GM12878 (cell line): Measurements from ENCODE around the gene DDX23. TPM values are rescaled to one million over a fixed set of nuclear protein-coding genes. Genes with fewer than 3 reads are reported as not detected.

Experiments used
- ATAC-seq: fragments of 200-7000 bp; cut with Tn5 transposase; 3 replicates; pipeline ENCODE4 v1.9.1; 2020; ENCODE audit warnings: mild to moderate bottlenecking, moderate library complexity
- BruUV-seq: library from RNA; stranded (reverse); fragments of 400-500 nt; replicated peaks from 2 replicates; lab custom pipeline; 2021; lab: Mats Ljungman, UMichigan
- CTCF ChIA-PET: fragments of 300-600 bp; sonication (Branson Sonifier 250); formaldehyde crosslinking; extraction: SDS; loops from one replicate; lab custom pipeline; 2021; ENCODE audit warnings: inconsistent platforms; lab: Yijun Ruan, JAX
- POLR2A ChIA-PET: fragments of 350-600 bp; formaldehyde crosslinking; extraction: SDS; loops from one replicate; lab custom pipeline; 2021; ENCODE audit warnings: inconsistent platforms; lab: Charles Lee
- RAD21 ChIA-PET: fragments of 300-600 bp; sonication (Branson Sonifier 250); formaldehyde crosslinking; loops from one replicate; lab custom pipeline; 2023; ENCODE audit warnings: antibody characterized with exemption; ENCODE audit not compliant: unreplicated experiment; lab: Charles Lee
- SMC1A ChIA-PET: fragments of 300-600 bp; sonication (Branson Sonifier 250); formaldehyde crosslinking; loops from one replicate; lab custom pipeline; 2023; ENCODE audit not compliant: unreplicated experiment, uncharacterized antibody; lab: Charles Lee
- DNase-seq: peaks from one replicate; pipeline ENCODE4 v3.0.0-alpha.2; 2011; ENCODE audit warnings: low read depth, low spot score
- FAIRE-seq: peaks from 3 replicates; lab custom pipeline; 2011; peaks lifted over from hg19 to GRCh38; lab: Jason Lieb, UNC
- H2AFZ ChIP-seq: 2 replicates; pipeline ENCODE4 v1.6.0; 2011; ENCODE audit warnings: low read depth, low read length, control low read depth; ENCODE audit not compliant: control insufficient read depth
- H3K27ac ChIP-seq: 2 replicates; pipeline ENCODE4 v1.5.1; 2011; ENCODE audit warnings: control low read depth; ENCODE audit not compliant: control insufficient read depth, insufficient read depth
- H3K27me3 ChIP-seq, 2 experiments: replicated peaks in 1 of 2; 2 replicates each; pipeline versions ENCODE4 v1.6.0 to v1.6.1; 2011; ENCODE audit warnings: low read length in 1 of 2; ENCODE audit not compliant: control insufficient read depth in 2 of 2, insufficient read depth in 2 of 2
- H3K36me3 ChIP-seq, 2 experiments: 2 replicates each; pipeline ENCODE4 v1.5.1; 2011; ENCODE audit warnings: low read length in 1 of 2; ENCODE audit not compliant: control insufficient read depth in 2 of 2, insufficient read depth in 2 of 2
- H3K4me1 ChIP-seq: 2 replicates; pipeline ENCODE4 v1.6.1; 2011; ENCODE audit warnings: mild to moderate bottlenecking, low read length, moderate library complexity, mixed read lengths; ENCODE audit not compliant: control insufficient read depth, insufficient read depth
- H3K4me2 ChIP-seq: 2 replicates; pipeline ENCODE4 v1.6.0; 2011; ENCODE audit warnings: control low read depth; ENCODE audit not compliant: control insufficient read depth, insufficient read depth
- H3K4me3 ChIP-seq: fragments of 200-600 bp; sonication (generic); 2 replicates; pipeline ENCODE4 v1.5.1; 2016
- H3K79me2 ChIP-seq: 2 replicates; pipeline ENCODE4 v1.6.0; 2011; ENCODE audit warnings: low read length; ENCODE audit not compliant: control insufficient read depth, insufficient read depth
- H3K9ac ChIP-seq: 2 replicates; pipeline ENCODE4 v1.8.0; 2011; ENCODE audit warnings: low read length, control low read depth, mixed read lengths; ENCODE audit not compliant: control insufficient read depth, insufficient read depth
- H3K9me3 ChIP-seq: replicated peaks from 3 replicates; pipeline ENCODE4 v1.5.1; 2011; ENCODE audit warnings: mild to moderate bottlenecking, low read length; ENCODE audit not compliant: control insufficient read depth, insufficient read depth
- H4K20me1 ChIP-seq: 2 replicates; pipeline ENCODE4 v1.6.0; 2011; ENCODE audit not compliant: control insufficient read depth, insufficient read depth
- ATF7 ChIP-seq: fragments of 450-650 bp; IDR thresholded peaks from 2 replicates; pipeline ENCODE4 v1.6.1; 2016; ENCODE audit warnings: low read depth, mild to moderate bottlenecking
- CBX3 ChIP-seq: fragments of 200-600 bp; sonication (generic); IDR thresholded peaks from 2 replicates; pipeline ENCODE4 v1.6.1; 2016; ENCODE audit warnings: low read depth, borderline replicate concordance
- ELK1 ChIP-seq: IDR thresholded peaks from 2 replicates; pipeline ENCODE4 v1.6.1; 2012; ENCODE audit warnings: low read depth, low read length, improper control_type of control experiment
- HCFC1 ChIP-seq: fragments of 150-350 bp; IDR thresholded peaks from 2 replicates; pipeline ENCODE4 v1.6.1; 2014; ENCODE audit warnings: low read length
- HDAC2 ChIP-seq: fragments of 200-600 bp; sonication (generic); IDR thresholded peaks from 2 replicates; pipeline ENCODE4 v1.6.1; 2017
- HDGF ChIP-seq: fragments of 450-650 bp; IDR thresholded peaks from 2 replicates; pipeline ENCODE4 v1.6.1; 2016; ENCODE audit warnings: antibody characterized with exemption
- MXI1 ChIP-seq: fragments of 150-350 bp; IDR thresholded peaks from 2 replicates; pipeline ENCODE4 v1.6.1; 2011; ENCODE audit warnings: low read depth, mild to moderate bottlenecking, inconsistent platforms, low read length, improper control_type of control experiment
- NFXL1 ChIP-seq: fragments of 450-650 bp; IDR thresholded peaks from 2 replicates; pipeline ENCODE4 v1.6.1; 2017; ENCODE audit warnings: antibody characterized with exemption, mild to moderate bottlenecking, borderline replicate concordance
- NRF1 ChIP-seq: conservative IDR thresholded peaks from 2 replicates; pipeline ENCODE4 v1.6.1; 2011; ENCODE audit warnings: mild to moderate bottlenecking, low read depth, low read length, improper control_type of control experiment
- SMARCA5 ChIP-seq: fragments of 450-650 bp; IDR thresholded peaks from 2 replicates; pipeline ENCODE4 v1.6.1; 2017; ENCODE audit warnings: mild to moderate bottlenecking
- WGBS: methylation state at CpG from one replicate; pipeline ENCODE4 v1.1.6; 2016; ENCODE audit warnings: low lambda C conversion rate; ENCODE audit not compliant: insufficient replicate concordance, insufficient coverage; ENCODE audit errors: missing lambda C conversion rate; 5-methylcytosine and 5-hydroxymethylcytosine counted together
- in situ Hi-C: fragments of 300-500 bp; cut with MboI; formaldehyde crosslinking; loops from 9 replicates; pipeline ENCODE4 v1.14.3; 2018; ENCODE audit warnings: mixed read lengths
- intact Hi-C: fragments of 100-400 bp; cut with micrococcal nuclease; formaldehyde crosslinking; loops from one replicate; pipeline ENCODE4 v1.14.2; 2022; ENCODE audit not compliant: unreplicated experiment
- polyA plus RNA-seq, 11 experiments: library from polyadenylated mRNA; depleted of rRNA in 4 of 11; unstranded in 6 of 11; stranded (reverse) in 5 of 11; fragments of >200 nt; fragmentation: Nextera tagmentation in 4 of 11; fragmentation: Illumina TruSeq in 1 of 11; extraction: Ambion mirVana in 4 of 11; extraction: Trizol in 1 of 11; gene quantifications; 1 replicate in 1 of 11; 2 replicates in 10 of 11; pipeline versions ENCODE4 v1.2.1 to v1.2.3, GENCODE V29; 2011 to 2016; ENCODE audit warnings: inconsistent platforms in 2 of 11, missing spikeins in 2 of 11, low read depth in 1 of 11
- total RNA-seq, 4 experiments: library from RNA; depleted of rRNA in 3 of 4; stranded (reverse); fragments of >200 nt in 3 of 4; fragmentation: Illumina TruSeq in 1 of 4; extraction: Trizol in 1 of 4; gene quantifications; 2 replicates each; pipeline versions ENCODE4 v1.2.1 to v1.2.3, GENCODE V29; 2013 to 2021
- TF ChIP-seq, protein P1 (sequence below): fragments of 450-650 bp; IDR thresholded peaks from 2 replicates; pipeline ENCODE4 v1.6.1; 2016; ENCODE audit warnings: mild to moderate bottlenecking
- TF ChIP-seq, protein P2 (sequence below): fragments of 150-350 bp; IDR thresholded peaks from 2 replicates; pipeline ENCODE4 v1.6.1; 2014; ENCODE audit warnings: mild to moderate bottlenecking, low read depth, low read length
- TF ChIP-seq, protein P3 (sequence below): IDR thresholded peaks from 2 replicates; pipeline ENCODE4 v1.6.1; 2012; ENCODE audit warnings: low read length, inconsistent platforms

The DDX23 gene
- total and polyA plus RNA-seq, 10 of the 15 experiments (the other 5 are each of a cell fraction or from before 2014, with no cell fraction given): 25.8 to 107 (median 77.4) TPM

DNA sequence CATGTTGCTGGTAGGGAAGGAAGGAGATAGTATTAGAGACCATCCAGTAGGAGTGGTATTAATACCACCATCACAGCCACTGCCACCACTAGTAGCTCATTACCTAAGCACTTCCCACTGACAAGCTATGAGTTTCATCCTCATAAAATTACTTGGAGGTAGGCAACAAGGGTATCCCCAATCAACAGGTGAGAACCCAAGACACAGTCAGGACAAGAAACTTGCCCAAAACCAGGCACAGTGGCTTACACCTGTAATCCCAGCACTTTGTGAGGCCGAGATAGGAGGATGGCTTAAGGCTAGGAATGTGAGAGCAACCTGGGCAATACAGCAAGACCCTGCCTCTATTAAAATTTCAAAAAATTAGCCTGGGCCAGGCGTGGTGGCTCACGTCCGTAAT, 68.5 kb downstream of the DDX23 start:
- intact Hi-C loops (no loop called here), in situ Hi-C loops (no loop called here)
- H3K4me1 ChIP-seq: no peaks in the 10 kb centered on the region
- WGBS: 24% methylated on average over 4 of the region's 4 CpGs
- no peak overlapping the region for H3K4me2 ChIP-seq
- no peak overlapping the region for H2AFZ ChIP-seq
- H3K36me3 ChIP-seq: no peaks in the 10 kb centered on the region
- CTCF ChIA-PET: interaction anchor here (1.2 to 4.1 kb wide), 2 partner anchors 11 to 31 kb away, joined by 3 to 18 read pairs; no protein-coding TSS in a partner anchor
- BruUV-seq: no TSS peak
- H3K9ac ChIP-seq: no peak overlapping the region
- FAIRE-seq (no peak), ATAC-seq (no peak), DNase-seq (no peak)
- RAD21 ChIA-PET: interaction anchor here (0.6 kb wide), 1 partner anchor 357 kb away, joined by 3 read pairs; no protein-coding TSS in a partner anchor
- no peak overlapping the region for H3K4me3 ChIP-seq
- no peak overlapping the region for H3K27ac ChIP-seq
- no peaks in the 10 kb centered on the region for H3K27me3 ChIP-seq
- H4K20me1 ChIP-seq: no peaks in the 10 kb centered on the region
- TF ChIP-seq, protein P1, sequence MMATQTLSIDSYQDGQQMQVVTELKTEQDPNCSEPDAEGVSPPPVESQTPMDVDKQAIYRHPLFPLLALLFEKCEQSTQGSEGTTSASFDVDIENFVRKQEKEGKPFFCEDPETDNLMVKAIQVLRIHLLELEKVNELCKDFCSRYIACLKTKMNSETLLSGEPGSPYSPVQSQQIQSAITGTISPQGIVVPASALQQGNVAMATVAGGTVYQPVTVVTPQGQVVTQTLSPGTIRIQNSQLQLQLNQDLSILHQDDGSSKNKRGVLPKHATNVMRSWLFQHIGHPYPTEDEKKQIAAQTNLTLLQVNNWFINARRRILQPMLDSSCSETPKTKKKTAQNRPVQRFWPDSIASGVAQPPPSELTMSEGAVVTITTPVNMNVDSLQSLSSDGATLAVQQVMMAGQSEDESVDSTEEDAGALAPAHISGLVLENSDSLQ: no peak
- TF ChIP-seq, protein P2, sequence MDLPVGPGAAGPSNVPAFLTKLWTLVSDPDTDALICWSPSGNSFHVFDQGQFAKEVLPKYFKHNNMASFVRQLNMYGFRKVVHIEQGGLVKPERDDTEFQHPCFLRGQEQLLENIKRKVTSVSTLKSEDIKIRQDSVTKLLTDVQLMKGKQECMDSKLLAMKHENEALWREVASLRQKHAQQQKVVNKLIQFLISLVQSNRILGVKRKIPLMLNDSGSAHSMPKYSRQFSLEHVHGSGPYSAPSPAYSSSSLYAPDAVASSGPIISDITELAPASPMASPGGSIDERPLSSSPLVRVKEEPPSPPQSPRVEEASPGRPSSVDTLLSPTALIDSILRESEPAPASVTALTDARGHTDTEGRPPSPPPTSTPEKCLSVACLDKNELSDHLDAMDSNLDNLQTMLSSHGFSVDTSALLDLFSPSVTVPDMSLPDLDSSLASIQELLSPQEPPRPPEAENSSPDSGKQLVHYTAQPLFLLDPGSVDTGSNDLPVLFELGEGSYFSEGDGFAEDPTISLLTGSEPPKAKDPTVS: no peak
- TF ChIP-seq ATF7: no peak
- no peak for TF ChIP-seq CBX3
- TF ChIP-seq, protein P3, sequence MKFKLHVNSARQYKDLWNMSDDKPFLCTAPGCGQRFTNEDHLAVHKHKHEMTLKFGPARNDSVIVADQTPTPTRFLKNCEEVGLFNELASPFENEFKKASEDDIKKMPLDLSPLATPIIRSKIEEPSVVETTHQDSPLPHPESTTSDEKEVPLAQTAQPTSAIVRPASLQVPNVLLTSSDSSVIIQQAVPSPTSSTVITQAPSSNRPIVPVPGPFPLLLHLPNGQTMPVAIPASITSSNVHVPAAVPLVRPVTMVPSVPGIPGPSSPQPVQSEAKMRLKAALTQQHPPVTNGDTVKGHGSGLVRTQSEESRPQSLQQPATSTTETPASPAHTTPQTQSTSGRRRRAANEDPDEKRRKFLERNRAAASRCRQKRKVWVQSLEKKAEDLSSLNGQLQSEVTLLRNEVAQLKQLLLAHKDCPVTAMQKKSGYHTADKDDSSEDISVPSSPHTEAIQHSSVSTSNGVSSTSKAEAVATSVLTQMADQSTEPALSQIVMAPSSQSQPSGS: no peak
- no peak for TF ChIP-seq ELK1
- TF ChIP-seq MXI1: no peak
- TF ChIP-seq NFXL1: no peak
- no peak for TF ChIP-seq HDAC2
- no peak for TF ChIP-seq SMARCA5
- no peak for TF ChIP-seq HDGF
- TF ChIP-seq NRF1: no peak
- TF ChIP-seq HCFC1: no peak
- H3K79me2 ChIP-seq: no peaks in the 10 kb centered on the region
- POLR2A ChIA-PET: interaction anchor here (0.6 kb wide), 1 partner anchor 118 kb away, joined by 4 read pairs; no protein-coding TSS in a partner anchor
- SMC1A ChIA-PET: no interaction called here
- no peaks in the 10 kb centered on the region for H3K9me3 ChIP-seq
